HEK293 (cell line): ENCODE data around the gene TMEM164.

Experiments
- SP2 ChIP-seq: fragments of 450-650 bp; formaldehyde crosslinking; IDR thresholded peaks from 2 replicates; pipeline ENCODE4 v1.5.1; 2016; ENCODE audit warnings: missing biosample characterization, missing genetic modification characterization
- ZNF354C ChIP-seq: fragments of 450-650 bp; formaldehyde crosslinking; IDR thresholded peaks from 2 replicates; pipeline ENCODE4 v1.5.1; 2016; ENCODE audit warnings: missing biosample characterization, missing genetic modification characterization, low read depth, borderline replicate concordance
- ZXDB ChIP-seq: fragments of 450-650 bp; formaldehyde crosslinking; IDR thresholded peaks from 2 replicates; pipeline ENCODE4 v1.5.1; 2016; ENCODE audit warnings: missing biosample characterization, missing genetic modification characterization
- TF ChIP-seq, protein P1 (sequence below): fragments of 450-650 bp; formaldehyde crosslinking; IDR thresholded peaks from 2 replicates; pipeline ENCODE4 v1.5.1; 2016; ENCODE audit warnings: missing biosample characterization, missing genetic modification characterization

DNA sequence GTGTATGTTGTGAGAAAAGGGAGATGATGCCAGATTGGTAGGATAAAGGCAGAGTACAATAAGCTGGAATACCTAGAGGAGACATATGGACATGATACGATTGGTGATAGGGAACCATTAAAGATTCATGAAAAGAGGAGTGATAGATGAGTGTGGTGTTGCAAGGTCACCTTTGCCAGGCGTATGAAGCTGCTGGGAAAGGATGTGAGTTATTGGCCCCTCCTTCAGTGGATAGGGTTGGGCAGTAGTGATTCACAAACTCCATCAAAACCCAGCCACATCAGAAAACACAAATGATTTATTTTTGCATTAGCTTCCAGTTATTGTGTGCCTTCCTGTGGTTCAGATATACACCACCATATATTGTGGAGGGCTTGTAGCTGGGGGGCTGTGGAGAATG lies 34.3 kb downstream of the TMEM164 start:
- TF ChIP-seq, protein P1, sequence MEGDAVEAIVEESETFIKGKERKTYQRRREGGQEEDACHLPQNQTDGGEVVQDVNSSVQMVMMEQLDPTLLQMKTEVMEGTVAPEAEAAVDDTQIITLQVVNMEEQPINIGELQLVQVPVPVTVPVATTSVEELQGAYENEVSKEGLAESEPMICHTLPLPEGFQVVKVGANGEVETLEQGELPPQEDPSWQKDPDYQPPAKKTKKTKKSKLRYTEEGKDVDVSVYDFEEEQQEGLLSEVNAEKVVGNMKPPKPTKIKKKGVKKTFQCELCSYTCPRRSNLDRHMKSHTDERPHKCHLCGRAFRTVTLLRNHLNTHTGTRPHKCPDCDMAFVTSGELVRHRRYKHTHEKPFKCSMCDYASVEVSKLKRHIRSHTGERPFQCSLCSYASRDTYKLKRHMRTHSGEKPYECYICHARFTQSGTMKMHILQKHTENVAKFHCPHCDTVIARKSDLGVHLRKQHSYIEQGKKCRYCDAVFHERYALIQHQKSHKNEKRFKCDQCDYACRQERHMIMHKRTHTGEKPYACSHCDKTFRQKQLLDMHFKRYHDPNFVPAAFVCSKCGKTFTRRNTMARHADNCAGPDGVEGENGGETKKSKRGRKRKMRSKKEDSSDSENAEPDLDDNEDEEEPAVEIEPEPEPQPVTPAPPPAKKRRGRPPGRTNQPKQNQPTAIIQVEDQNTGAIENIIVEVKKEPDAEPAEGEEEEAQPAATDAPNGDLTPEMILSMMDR (tag by site-specific recombination), result no peak
- TF ChIP-seq SP2 (tag by site-specific recombination) (no peak), ZXDB (tag by site-specific recombination) (no peak), ZNF354C (tag by site-specific recombination) (no peak)
